ENCODE results near the gene RAI1. TPM values are rescaled to one million over a fixed set of nuclear protein-coding genes. Genes with fewer than 3 reads are reported as not detected.
A peak's percentile ranks its signal among the peaks of the same experiment; 100 is the strongest.

RAI1 gene
- total RNA-seq, 1 experiment from 2014 or later, result 86.3 TPM

DNA sequence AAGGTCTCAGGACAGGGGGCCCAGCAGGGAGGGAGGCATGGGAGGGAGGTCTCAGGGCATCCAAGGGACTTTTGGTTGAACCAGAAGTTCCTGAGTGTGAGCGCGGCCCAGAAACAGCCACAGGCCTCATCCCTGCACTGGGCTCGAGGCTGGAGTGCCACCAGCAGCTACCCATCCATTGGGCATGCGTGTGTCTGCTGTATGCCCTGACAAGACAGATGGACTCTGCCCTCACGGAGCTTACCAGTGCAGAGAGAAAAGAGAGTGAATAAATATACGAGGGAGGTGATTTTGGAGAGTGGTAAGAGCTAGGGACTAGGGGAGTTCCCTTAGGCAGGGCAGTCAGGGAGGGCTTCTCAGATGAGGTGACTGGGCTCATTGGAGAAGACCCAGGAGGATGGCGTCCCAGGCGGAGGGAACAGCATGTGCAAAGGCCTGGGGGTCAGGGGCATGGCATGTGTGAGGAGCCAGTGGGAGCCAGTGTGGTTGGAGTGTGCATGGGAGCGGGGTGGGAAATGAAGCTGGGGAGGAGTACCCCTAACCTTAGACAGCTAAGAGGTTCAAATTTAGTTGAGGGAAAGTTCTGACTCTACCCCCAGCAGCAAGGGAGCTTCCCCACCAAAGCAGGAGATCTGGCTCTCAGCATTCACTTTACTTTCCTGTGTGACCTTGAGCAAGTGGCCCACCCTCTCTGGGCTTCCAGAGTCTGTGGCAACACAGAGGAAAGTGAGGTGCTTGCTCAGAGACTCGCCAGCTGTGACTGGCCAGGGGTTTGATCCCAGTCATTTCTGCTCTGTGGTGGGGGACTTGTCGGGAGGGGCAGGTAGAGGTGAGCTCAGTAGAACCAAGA lies 80.9 kb downstream of the RAI1 start:
- no peak overlapping the region for H3K4me3 ChIP-seq
- no peaks in the 10 kb centered on the region for H3K27me3 ChIP-seq (ENCODE audit: insufficient read depth, low read depth)
- peaks cover 60% of the 10 kb centered on the region for H3K79me2 ChIP-seq (ENCODE audit: low read depth)
- H3K36me3 ChIP-seq (ENCODE audit: low read depth), result 0 out of 2 replicates have a peak, but pooled peaks cover 6% of the 10 kb centered on the region
- no peaks in the 10 kb centered on the region for H3K9me2 ChIP-seq (ENCODE audit: insufficient read depth)
- no peak overlapping the region for H3K4me2 ChIP-seq
- H3K9me3 ChIP-seq (ENCODE audit: insufficient read depth, low read depth), result no peaks in the 10 kb centered on the region
- CTCF ChIA-PET, result no interaction called here
- H4K20me1 ChIP-seq (ENCODE audit: insufficient read depth), result peaks cover 95% of the 10 kb centered on the region
- intact Hi-C loops (cut with micrococcal nuclease; ENCODE audit: unreplicated experiment), result no loop called here
- no peak overlapping the region for H2AFZ ChIP-seq
- H3F3A ChIP-seq (ENCODE audit: insufficient read depth, low read depth), result peaks cover 31% of the 10 kb centered on the region; the same call in 1 of the 2 replicates
- no peaks in the 10 kb centered on the region for H3K4me1 ChIP-seq (replicated peaks; ENCODE audit: insufficient read depth)
- peak in 1 of 2 experiments; percentile 28 for DNase-seq
- no TSS peak for BruUV-seq (replicated peaks)
- H3K27ac ChIP-seq, result no peak overlapping the region
- POLR2A ChIA-PET (ENCODE audit: unreplicated experiment), result no interaction called here
- TF ChIP-seq, protein P1, sequence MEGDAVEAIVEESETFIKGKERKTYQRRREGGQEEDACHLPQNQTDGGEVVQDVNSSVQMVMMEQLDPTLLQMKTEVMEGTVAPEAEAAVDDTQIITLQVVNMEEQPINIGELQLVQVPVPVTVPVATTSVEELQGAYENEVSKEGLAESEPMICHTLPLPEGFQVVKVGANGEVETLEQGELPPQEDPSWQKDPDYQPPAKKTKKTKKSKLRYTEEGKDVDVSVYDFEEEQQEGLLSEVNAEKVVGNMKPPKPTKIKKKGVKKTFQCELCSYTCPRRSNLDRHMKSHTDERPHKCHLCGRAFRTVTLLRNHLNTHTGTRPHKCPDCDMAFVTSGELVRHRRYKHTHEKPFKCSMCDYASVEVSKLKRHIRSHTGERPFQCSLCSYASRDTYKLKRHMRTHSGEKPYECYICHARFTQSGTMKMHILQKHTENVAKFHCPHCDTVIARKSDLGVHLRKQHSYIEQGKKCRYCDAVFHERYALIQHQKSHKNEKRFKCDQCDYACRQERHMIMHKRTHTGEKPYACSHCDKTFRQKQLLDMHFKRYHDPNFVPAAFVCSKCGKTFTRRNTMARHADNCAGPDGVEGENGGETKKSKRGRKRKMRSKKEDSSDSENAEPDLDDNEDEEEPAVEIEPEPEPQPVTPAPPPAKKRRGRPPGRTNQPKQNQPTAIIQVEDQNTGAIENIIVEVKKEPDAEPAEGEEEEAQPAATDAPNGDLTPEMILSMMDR (conservative IDR thresholded peaks at IDR 0.05), result no peak
- TF ChIP-seq EZH2 (IDR thresholded peaks at IDR 0.05; ENCODE audit: low read depth), result no peak

DNA sequence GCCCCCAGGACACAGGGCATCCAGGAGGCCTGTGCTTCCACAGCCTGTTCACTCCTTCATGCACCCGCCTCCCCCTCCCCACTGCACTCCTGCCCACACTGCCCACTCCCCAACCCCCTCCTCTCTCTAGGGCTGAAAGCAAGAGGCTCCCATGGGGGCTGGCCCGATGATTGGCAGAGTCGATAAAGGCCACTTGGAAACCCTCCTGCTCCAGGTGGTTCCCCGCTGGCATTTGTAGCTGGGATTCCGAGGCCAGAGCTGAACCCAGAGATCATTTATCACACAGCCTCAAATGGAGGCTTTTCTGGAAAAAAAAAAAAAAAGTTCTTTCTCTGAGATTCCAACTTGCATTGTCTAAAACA lies 81.5 kb downstream of the RAI1 start:
- H3F3A ChIP-seq (ENCODE audit: insufficient read depth, low read depth), result peaks cover 31% of the 10 kb centered on the region; the same call in 1 of the 2 replicates
- peaks cover 95% of the 10 kb centered on the region for H4K20me1 ChIP-seq (ENCODE audit: insufficient read depth)
- H3K4me1 ChIP-seq (replicated peaks; ENCODE audit: insufficient read depth), result no peaks in the 10 kb centered on the region
- ChIA-PET CTCF (no interaction called here), POLR2A (ENCODE audit: unreplicated experiment) (no interaction called here)
- no peak for DNase-seq
- no peaks in the 10 kb centered on the region for H3K9me3 ChIP-seq (ENCODE audit: insufficient read depth, low read depth)
- TF ChIP-seq, protein P1 (conservative IDR thresholded peaks at IDR 0.05), result no peak
- TF ChIP-seq EZH2 (IDR thresholded peaks at IDR 0.05; ENCODE audit: low read depth), result no peak
- no peaks in the 10 kb centered on the region for H3K9me2 ChIP-seq (ENCODE audit: insufficient read depth)
- no TSS peak for BruUV-seq (replicated peaks)
- H3K4me3 ChIP-seq, result no peak overlapping the region
- H3K36me3 ChIP-seq (ENCODE audit: low read depth), result 0 out of 2 replicates have a peak, but pooled peaks cover 6% of the 10 kb centered on the region
- H3K4me2 ChIP-seq, result no peak overlapping the region
- intact Hi-C loops (cut with micrococcal nuclease; ENCODE audit: unreplicated experiment), result no loop called here
- no peaks in the 10 kb centered on the region for H3K27me3 ChIP-seq (ENCODE audit: insufficient read depth, low read depth)
- no peak overlapping the region for H2AFZ ChIP-seq
- no peak overlapping the region for H3K27ac ChIP-seq
- H3K79me2 ChIP-seq (ENCODE audit: low read depth), result peaks cover 61% of the 10 kb centered on the region

DNA sequence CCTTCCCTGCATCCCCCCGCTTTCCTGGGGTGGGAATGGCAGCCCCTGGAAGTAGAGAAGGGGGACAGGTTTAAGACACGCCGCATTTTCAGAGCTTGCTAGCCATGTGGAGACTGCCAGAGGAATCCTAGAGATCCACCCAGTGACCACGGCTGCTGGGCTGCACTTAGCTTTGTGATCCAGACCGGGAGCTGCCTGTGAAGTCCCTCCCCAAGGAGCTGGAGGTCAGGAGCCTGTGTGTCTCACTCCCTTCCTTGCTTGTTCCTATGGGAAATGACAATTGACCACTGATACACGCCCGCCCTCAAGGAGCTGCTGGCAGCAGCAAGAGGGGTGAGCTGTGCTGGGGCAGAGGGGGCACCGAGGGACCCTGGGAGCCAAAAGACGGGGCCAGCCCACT lies 81.9 kb downstream of the RAI1 start:
- H3K36me3 ChIP-seq (ENCODE audit: low read depth), result 0 out of 2 replicates have a peak, but pooled peaks cover 6% of the 10 kb centered on the region
- H3K9me2 ChIP-seq (ENCODE audit: insufficient read depth), result no peaks in the 10 kb centered on the region
- intact Hi-C loops (cut with micrococcal nuclease; ENCODE audit: unreplicated experiment), result no loop called here
- ChIA-PET POLR2A (ENCODE audit: unreplicated experiment) (no interaction called here), CTCF (no interaction called here)
- no peak overlapping the region for H2AFZ ChIP-seq
- H3K4me1 ChIP-seq (replicated peaks; ENCODE audit: insufficient read depth), result no peaks in the 10 kb centered on the region
- no peak overlapping the region for H3K27ac ChIP-seq
- peaks cover 95% of the 10 kb centered on the region for H4K20me1 ChIP-seq (ENCODE audit: insufficient read depth)
- H3K4me2 ChIP-seq, result no peak overlapping the region
- no peak overlapping the region for H3K4me3 ChIP-seq
- H3K27me3 ChIP-seq (ENCODE audit: insufficient read depth, low read depth), result no peaks in the 10 kb centered on the region
- H3K9me3 ChIP-seq (ENCODE audit: insufficient read depth, low read depth), result no peaks in the 10 kb centered on the region
- peaks cover 63% of the 10 kb centered on the region for H3K79me2 ChIP-seq (ENCODE audit: low read depth)
- TF ChIP-seq EZH2 (IDR thresholded peaks at IDR 0.05; ENCODE audit: low read depth), result no peak
- TF ChIP-seq, protein P1 (conservative IDR thresholded peaks at IDR 0.05), result no peak
- peaks cover 27% of the 10 kb centered on the region; the same call in 1 of the 2 replicates for H3F3A ChIP-seq (ENCODE audit: insufficient read depth, low read depth)
- no peak for DNase-seq
- no TSS peak for BruUV-seq (replicated peaks)

Data from PC-9 (cell line).